Smooth muscle cell (in vitro differentiated cells): ENCODE results near the gene SHQ1. TPM values are rescaled to one million over a fixed set of nuclear protein-coding genes. Genes with fewer than 3 reads are reported as not detected.

Experiments
- polyA plus RNA-seq: library from polyadenylated mRNA; unstranded; fragments of >200 nt; fragmentation: Nextera tagmentation; extraction: Ambion mirVana; gene quantifications from 2 replicates; pipeline ENCODE4 v1.2.1, GENCODE V29; 2016
- total RNA-seq: library from RNA; depleted of rRNA; stranded (reverse); fragments of >200 nt; gene quantifications from 2 replicates; pipeline ENCODE4 v1.2.3, GENCODE V29; 2014

The SHQ1 gene
- total and polyA plus RNA-seq, 2 experiments from 2014 or later: 13.1 to 14.8 TPM

Other genes starting within 250 kb of the SHQ1 start
- 16.9 and 17.0 TPM in 2 replicates for gene GXYLT2, start 39.6 kb upstream of the SHQ1 start, total RNA-seq
- 17.2 and 19.0 TPM in 2 replicates for gene GXYLT2, start 39.6 kb upstream of the SHQ1 start, polyA plus RNA-seq
- gene PPP4R2, start 148.4 kb upstream of the SHQ1 start, total RNA-seq: 52.2 and 84.1 TPM in 2 replicates
- 34.6 and 44.0 TPM in 2 replicates for gene PPP4R2, start 148.4 kb upstream of the SHQ1 start, polyA plus RNA-seq
- gene EBLN2, start 213.2 kb upstream of the SHQ1 start, total RNA-seq: 5.5 TPM in 2 replicates
- gene EBLN2, start 213.2 kb upstream of the SHQ1 start, polyA plus RNA-seq: 2.9 and 4.5 TPM in 2 replicates